LNCaP clone FGC (cell line): ENCODE results near the gene HCRT.

ENCODE experiments used
- DNase-seq: peaks from one replicate; pipeline ENCODE4 v3.0.0-alpha.2; 2011; ENCODE audit warnings: low read depth
- H3K4me3 ChIP-seq: 2 replicates; pipeline ENCODE4 v1.5.1; 2011; ENCODE audit warnings: mild to moderate bottlenecking, low read depth, low read length, control low read depth
- CTCF ChIP-seq: IDR thresholded peaks from 2 replicates; pipeline ENCODE4 v1.5.1; 2012; ENCODE audit warnings: mild to moderate bottlenecking; ENCODE audit not compliant: control insufficient read depth, insufficient read depth; ENCODE audit errors: extremely low read depth

The HCRT gene

DNA sequence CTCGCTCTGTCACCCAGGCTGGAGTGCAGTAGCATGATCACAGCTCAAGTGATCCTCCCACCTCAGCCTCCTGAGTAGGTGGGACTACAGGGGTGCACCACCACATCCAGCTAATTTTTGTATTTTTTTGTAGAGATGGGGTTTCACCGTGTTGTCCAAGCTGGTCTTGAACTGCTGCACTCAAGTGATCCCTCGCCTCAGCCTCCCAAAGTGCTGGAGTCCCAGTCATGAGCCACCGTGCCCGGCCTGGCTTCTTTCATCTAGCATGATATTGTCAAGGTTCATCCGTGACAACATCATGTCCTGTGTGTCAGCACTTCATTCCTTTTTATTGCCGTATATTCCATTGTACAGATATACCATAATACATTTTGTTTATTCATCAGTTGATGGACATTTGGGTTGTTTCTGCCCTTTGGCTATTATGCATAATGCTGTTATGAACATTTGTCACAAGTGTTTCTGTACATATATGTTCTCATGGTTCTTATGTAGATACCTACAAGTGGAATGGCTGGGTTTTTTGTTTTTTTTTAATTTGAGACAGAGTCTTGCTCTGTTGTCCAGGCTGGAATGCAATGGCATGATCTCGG lies 12.4 kb upstream of the HCRT start:
- no peak for DNase-seq
- no peak overlapping the region for H3K4me3 ChIP-seq
- TF ChIP-seq CTCF: no peak

DNA sequence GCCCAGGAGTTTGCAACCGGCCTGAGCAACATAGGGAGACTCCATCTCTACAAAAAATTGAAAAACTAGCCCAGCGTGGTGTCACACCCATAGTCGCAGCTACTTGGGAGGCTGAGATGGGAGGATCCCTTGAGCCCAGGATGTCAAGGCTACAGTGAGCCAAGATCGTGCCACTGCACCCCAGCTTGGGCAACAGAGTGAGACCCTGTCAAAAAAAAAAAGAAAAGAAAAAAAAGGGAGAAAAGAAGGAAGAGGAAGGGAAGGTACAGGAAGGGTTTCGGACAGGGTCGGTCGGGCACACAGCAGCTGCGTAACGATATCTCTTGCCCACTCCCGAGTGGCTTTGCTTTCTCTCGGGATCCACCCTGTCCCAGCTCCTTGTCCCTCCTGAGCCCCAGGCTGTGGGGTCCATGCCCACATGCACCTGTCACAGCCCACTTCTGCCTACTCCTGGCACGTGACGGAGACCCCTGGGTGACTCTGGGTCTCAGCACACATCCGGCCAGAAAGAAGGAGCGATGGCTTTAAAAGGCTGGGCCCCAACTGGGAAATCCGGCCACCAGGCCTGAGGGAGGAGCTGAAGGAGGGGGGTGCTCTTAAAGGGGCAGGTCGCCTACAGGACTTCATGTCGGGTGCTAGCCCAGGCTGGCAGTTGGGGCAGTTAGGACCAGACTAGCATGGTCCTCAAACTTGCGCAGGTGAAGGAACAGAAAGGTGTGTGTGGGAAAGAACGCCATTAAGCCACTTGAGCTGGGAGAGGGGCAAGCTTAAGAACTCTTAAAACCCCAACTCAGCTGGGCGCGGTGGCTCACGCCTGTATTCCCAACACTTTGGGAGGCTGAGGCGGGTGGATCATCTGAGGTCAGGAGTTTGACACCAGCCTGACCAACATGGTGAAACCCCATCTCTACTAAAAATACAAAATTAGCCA lies 9.0 kb upstream of the HCRT start, which contains the start of gene GHDC:
GHDC (minus strand) TSS at position 526 of the 931 bp plus-strand sequence. CDS start 913 bp downstream, outside the sequence.
- TF ChIP-seq CTCF: no peak
- peak within 1 kb of the TSS; percentile 66 for H3K4me3 ChIP-seq
- peak; percentile 15 for DNase-seq

DNA sequence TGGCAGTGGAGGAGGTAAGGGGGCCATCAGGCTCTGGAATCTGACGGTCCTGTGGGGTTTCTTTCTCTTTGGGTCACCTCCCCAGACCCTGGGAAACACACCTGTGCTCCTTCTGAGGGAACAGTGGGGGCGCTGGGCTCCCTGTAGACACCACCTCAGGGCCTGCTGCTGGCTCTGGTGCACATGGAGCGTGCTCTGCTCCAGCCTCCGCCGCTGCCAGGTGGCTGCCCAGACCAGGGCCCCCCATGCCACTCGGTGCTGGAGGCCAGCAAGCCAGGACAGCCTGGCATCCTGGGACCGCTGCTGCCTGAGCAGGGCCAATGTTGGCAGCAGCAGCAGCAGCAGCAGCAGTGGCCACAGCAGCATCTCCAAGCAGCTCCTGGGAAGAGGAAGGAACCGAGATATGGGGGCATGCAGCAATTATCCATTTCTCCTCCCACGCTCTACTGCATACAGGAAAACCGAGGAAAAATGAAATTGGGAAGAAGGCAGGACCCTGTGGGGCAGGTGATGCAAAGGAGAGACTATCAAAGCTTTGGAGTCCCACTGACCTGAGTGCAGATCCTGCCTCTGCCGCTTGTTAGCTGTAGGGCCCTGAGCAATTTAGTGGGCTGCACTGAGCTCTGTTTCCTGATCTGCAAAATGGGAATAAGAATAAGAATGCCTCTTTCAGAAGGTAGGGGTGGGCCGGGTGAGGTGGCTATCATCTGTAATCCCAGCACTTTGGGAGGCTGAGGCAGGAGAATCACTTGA lies 8.1 kb upstream of the HCRT start:
- H3K4me3 ChIP-seq: peak overlapping the region; percentile 66
- DNase-seq: no peak
- TF ChIP-seq CTCF: no peak

- no peak for TF ChIP-seq CTCF
- DNase-seq: no peak
- H3K4me3 ChIP-seq: no peak overlapping the region
Measured at GRCh38 chr17:42192189-42193126, 7.2 kb upstream of the HCRT start.

DNA sequence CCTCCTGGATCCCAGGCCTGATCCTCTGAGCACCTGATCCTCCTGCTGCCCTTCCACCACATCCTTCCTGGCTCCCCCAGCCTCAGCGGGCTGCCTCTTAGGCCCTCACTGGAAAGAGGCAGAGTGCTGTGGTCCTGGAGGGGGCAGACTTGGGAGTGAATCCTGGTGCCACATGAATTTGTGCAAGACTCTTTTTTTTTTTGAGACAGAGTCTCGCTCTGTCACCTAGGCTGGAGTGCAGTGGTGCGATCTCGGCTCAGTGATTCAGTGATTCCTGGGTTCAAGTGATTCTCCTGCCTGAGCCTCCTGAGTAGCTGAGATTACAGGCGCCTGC lies 6.0 kb upstream of the HCRT start:
- no peak overlapping the region for H3K4me3 ChIP-seq
- TF ChIP-seq CTCF: no peak
- DNase-seq: no peak

DNA sequence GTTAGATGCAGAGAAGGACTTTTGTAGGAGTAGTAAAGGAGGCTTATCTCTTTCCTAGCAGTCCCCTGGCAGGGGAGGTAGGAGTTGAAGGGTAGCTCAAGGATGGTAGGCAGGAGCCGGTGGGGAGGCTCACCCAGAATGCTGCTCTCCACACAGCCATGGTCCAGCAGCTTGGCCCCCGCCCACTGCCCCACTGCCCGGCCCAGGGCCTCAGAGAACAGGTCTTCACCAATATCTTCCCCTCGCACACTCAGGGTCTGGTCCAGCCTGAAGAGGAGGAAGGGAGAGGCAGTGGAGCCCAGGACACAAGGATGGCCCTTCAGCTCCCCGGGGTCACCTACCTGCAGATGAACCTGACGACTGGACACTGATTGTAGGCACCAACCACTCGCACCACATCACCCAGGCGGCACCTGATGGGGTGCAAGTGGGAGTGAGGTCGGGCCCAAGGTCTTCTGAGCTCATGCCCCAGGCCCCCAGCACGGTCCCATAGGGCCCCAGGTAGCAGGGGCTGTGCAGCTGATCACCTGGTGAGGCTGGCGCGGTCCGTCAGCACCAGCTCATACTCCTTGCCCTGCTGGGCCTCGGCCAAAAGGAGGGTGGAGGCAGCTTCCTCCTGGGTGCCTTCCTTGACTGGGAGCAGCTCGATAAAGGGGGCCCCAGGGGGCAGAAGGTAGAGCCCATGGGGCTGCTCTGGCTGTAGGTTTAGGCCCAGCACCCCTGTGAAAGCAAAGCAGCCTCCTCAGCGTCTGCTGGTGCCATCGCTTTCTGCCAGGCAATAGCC lies 5.4 kb upstream of the HCRT start:
- no peak for DNase-seq
- H3K4me3 ChIP-seq: no peak overlapping the region
- no peak for TF ChIP-seq CTCF
